ENCODE results near the gene HTR7.

The HTR7 gene

GRCh38 chr10:90741926-90742565, 115.8 kb downstream of the HTR7 start:
- DNase-seq (ENCODE audit: low read depth in 1 of 2, low spot score in 1 of 2) = no peak

- DNase-seq (ENCODE audit: low read depth in 1 of 2, low spot score in 1 of 2) = no peak
These were observed 117.6 kb downstream of the HTR7 start for GRCh38 chr10:90740265-90740664.

GRCh38 chr10:90738885-90739284, 119.0 kb downstream of the HTR7 start:
- DNase-seq (ENCODE audit: low read depth in 1 of 2, low spot score in 1 of 2) = no peak

- no peak for DNase-seq (ENCODE audit: low read depth in 1 of 2, low spot score in 1 of 2)
These were observed 123.4 kb downstream of the HTR7 start for GRCh38 chr10:90734415-90734814.

- no peak for DNase-seq (ENCODE audit: low read depth in 1 of 2, low spot score in 1 of 2)
These were observed 125.3 kb downstream of the HTR7 start for GRCh38 chr10:90732581-90732980.

GRCh38 chr10:90723416-90724068, 134.3 kb downstream of the HTR7 start:
- no peak for DNase-seq (ENCODE audit: low read depth in 1 of 2, low spot score in 1 of 2)

- no peak for DNase-seq (ENCODE audit: low read depth in 1 of 2, low spot score in 1 of 2)
These were observed 135.0 kb downstream of the HTR7 start for GRCh38 chr10:90722832-90723231.

- no peak for DNase-seq (ENCODE audit: low read depth in 1 of 2, low spot score in 1 of 2)
These were observed 139.7 kb downstream of the HTR7 start for GRCh38 chr10:90718182-90718581.

GRCh38 chr10:90712529-90712928, 145.3 kb downstream of the HTR7 start:
- no peak for DNase-seq (ENCODE audit: low read depth in 1 of 2, low spot score in 1 of 2)

- no peak for DNase-seq (ENCODE audit: low read depth in 1 of 2, low spot score in 1 of 2)
These were observed 148.1 kb downstream of the HTR7 start for GRCh38 chr10:90709727-90710126.

GRCh38 chr10:90707657-90708056, 150.2 kb downstream of the HTR7 start:
- DNase-seq (ENCODE audit: low read depth in 1 of 2, low spot score in 1 of 2) = no peak

- no peak for DNase-seq (ENCODE audit: low read depth in 1 of 2, low spot score in 1 of 2)
These were observed 156.4 kb downstream of the HTR7 start for GRCh38 chr10:90701428-90701827.

GRCh38 chr10:90695915-90696676, 161.7 kb downstream of the HTR7 start:
- no peak for DNase-seq (ENCODE audit: low read depth in 1 of 2, low spot score in 1 of 2)

Data from activated T-helper 1 cell treated with anti-CD3 and anti-CD28 coated beads, Interleukin-2, amount 50 U/mL, for 16 hours (primary cell).